GM13977 (cell line): ENCODE data around the gene CMC2.

Experiments
- DNase-seq: peaks from one replicate; pipeline ENCODE4 v3.0.0; 2012; ENCODE audit warnings: low spot score
- CTCF ChIP-seq: IDR thresholded peaks from 2 replicates; pipeline ENCODE4 v1.5.1; 2012; ENCODE audit warnings: mild to moderate bottlenecking, control low read depth; ENCODE audit not compliant: insufficient read depth; ENCODE audit errors: extremely low read depth, missing control alignments
- in situ Hi-C: fragments of 300-500 bp; cut with MboI; formaldehyde crosslinking; loops from one replicate; pipeline ENCODE4 v1.12.0; 2022; ENCODE audit warnings: low sequenced_read_pairs, low pct_unique_long_range_greater_than_20kb, mixed read lengths, inconsistent platforms; ENCODE audit not compliant: unreplicated experiment

CMC2 gene

DNA sequence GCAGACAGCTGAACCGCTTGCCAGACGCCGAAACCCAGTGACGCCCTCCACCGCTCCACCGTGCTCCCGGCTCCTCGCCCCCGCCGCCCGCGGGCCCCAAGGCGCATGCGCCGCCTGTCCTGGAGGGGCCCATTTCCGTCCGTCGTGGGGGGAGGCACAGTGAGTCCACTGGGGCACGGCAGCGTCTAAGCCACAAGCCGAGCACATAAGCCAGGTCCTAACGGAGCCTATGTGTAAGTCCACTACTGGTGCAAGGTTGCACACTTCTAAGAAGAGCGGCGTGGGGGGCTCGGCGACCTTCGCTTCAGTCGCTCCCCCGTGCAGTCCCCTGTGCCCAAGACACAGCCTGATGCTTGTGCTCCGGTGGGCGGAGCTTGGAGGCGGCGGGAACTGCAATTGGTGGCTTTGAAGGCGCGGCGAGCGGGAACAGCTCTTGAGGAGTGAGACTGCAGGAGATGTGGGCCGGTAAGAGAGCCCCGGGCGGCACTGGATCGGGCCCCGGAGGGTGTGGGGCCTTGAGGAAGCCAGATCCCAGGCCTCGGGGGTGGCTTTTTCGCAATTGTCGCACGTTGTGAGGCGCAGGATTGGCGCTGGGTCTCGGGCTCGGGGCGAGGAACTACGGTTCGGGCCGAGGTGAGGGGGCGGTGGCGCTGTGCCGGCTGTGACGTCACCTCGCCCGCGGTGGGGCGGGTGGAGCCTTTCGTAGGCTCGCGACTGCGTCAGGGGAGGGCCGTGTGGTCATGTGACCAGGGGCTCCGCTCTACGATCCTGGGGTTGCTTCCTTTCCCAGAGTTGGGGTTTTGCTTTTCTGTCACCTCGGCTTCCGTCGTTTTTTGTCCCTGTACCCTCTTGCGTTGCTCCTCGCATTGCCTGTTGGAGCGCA, at the start of gene CMC2, which contains the start of gene CENPN:
CMC2 (minus strand) TSS at position 73 of the 883 bp plus-strand sequence. CDS start 9,491 bp downstream, outside the sequence.
CENPN (plus strand) TSS at position 402 of the 883 bp plus-strand sequence. CDS start 4,726 bp downstream, outside the sequence.
- no peak for TF ChIP-seq CTCF
- peak; percentile 91 for DNase-seq
- in situ Hi-C loops, result no loop called here

GRCh38 chr16:81053761-81054160, 47.1 kb upstream of the CMC2 start:
- in situ Hi-C loops, result no loop called here
- no peak for TF ChIP-seq CTCF
- no peak for DNase-seq

DNA sequence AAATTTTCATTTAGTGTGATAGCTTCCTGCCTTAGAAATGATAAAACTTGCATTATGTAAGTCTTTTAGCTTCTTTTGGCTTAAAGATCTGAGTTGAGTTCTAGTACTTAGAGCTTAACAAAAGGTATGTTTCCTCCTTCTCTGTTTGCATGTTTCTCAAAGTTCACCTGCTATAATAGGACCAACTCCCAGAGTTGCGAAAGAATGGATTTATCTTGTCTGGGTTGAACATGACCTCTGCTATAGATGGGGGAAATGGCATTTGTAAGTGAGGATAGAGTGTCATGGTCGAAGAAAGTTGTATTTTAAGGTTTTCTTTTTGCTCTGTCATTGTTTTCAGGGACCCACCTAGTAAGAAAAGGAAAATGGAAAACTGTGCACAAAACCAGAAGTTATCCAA, 36.1 kb upstream of the CMC2 start:
- no peak for TF ChIP-seq CTCF
- no peak for DNase-seq
- in situ Hi-C loops, result no loop called here

GRCh38 chr16:81041696-81042095, 35.0 kb upstream of the CMC2 start:
- TF ChIP-seq CTCF, result no peak
- no peak for DNase-seq
- in situ Hi-C loops, result no loop called here

GRCh38 chr16:81040842-81041241, 34.2 kb upstream of the CMC2 start:
- TF ChIP-seq CTCF, result no peak
- no peak for DNase-seq
- in situ Hi-C loops, result no loop called here

DNA sequence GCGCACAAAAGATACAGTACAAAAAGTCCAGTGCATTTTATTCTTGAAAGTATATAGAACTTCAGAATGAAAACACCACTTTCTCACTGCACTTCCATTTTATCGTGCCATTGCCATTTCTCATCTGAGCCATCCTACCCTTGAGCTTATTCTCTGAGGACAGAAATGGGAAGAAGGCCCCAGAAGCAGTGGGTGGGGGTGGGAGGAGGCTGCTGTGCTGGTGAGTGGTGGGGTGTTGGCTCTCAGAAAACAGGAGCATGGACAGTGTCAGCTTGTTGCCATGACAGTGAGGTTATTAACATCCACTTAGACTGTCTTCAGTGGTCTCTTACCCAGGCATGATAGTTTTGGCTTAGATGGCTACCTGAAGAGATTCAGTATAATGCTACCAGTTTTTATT, 33.4 kb upstream of the CMC2 start:
- DNase-seq, result no peak
- TF ChIP-seq CTCF, result no peak
- in situ Hi-C loops, result no loop called here
